ENCODE results near the gene TBPL1.
"Not testable (repeated sequence)": the region's sequence is repeated elsewhere in the genome, so short reads cannot be mapped to it uniquely, and the experiment has no call there.

The TBPL1 gene

DNA sequence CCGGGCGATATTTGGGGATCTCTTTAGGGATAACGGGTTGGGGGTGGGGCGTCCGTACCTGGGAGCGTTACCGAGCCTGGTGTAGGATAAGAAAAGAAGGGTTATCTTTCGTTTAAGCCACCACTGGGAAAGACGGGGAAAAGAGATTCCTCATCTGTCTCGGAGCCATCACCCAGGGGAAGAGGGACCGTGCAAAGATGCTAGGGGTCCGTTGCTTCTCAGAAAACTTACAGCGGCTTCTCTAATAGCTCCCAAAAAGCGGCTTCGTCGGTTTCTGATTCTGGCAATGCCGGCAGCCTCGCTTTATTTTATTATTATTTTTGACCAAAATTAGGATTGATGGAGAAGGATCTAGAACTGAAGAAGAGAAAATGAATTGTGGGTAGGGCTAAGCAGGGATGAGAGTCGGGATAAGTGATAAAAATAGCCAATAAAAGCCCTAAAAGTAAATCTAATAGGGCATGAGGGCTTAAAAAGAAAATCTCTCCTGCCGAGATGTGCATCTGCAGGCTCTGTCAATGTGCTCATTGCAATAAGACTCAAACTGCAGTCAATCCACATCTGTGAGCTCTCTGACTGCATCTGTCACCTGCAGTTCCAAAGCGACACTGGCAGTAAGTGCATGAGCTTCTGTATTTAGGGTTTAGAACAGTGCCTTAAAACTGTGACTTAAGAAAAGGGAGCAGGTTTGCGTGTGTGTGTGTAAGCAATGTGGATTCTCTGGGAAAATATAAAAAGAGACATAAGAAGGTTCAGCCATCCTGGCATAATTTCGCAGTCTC, 801 bp downstream of the TBPL1 start:
- no peak for DNase-seq (ENCODE audit: low read depth in 2 of 2)

- no peak for DNase-seq (ENCODE audit: low read depth in 2 of 2)
Observed at GRCh38 chr6:133954657-133955576, 1.9 kb downstream of the TBPL1 start.

- DNase-seq (ENCODE audit: low read depth in 2 of 2) = no peak
Observed at GRCh38 chr6:133955582-133956415, 2.8 kb downstream of the TBPL1 start.

- no peak for DNase-seq (ENCODE audit: low read depth in 2 of 2)
Observed at GRCh38 chr6:133956416-133957049, 3.5 kb downstream of the TBPL1 start.

GRCh38 chr6:133957227-133957626, 4.2 kb downstream of the TBPL1 start:
- no peak for DNase-seq (ENCODE audit: low read depth in 2 of 2)

GRCh38 chr6:133957780-133958242, 4.8 kb downstream of the TBPL1 start:
- DNase-seq (ENCODE audit: low read depth in 2 of 2) = no peak

DNA sequence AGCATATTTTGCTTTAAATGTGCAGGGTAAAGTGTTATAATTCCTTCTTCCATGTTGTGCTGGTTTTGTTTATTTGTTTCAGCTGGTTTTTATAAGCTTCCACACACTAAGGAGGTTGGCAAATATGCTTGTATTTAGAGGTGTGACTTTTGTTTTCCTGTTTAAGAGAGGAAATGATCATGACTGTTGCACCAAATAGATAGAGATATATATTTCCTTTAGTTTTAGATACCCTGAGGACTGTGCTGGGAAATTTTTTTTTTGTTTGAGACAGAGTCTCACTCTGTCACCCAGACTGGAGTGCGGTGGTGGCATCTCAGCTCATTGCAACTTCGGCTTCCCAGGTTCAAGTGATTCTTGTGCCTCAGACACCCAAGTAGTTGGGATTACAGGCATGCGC, 5.8 kb downstream of the TBPL1 start:
- DNase-seq (ENCODE audit: low read depth in 2 of 2) = no peak

GRCh38 chr6:133959667-133960368, 6.8 kb downstream of the TBPL1 start:
- no peak for DNase-seq (ENCODE audit: low read depth in 2 of 2)

DNA sequence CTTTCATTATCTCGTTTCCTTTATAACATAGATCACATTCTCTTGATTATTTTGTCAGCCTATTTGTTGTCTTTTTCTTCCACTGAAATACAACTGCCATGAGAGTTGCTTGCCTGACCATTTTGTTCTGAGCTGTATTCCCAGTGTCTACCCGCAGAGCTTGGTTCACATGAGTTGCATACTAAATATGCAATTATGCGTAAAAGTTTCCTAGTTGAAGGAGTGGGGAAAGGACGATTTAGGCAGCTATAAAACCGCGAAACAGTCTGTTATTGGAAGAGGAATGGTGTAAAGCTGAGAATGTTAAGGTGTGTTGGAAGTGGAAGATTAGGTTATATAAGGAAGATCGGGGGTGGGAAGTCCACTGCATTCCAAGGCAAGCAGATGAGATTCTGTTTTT, 8.8 kb downstream of the TBPL1 start:
- DNase-seq (ENCODE audit: low read depth in 2 of 2) = no peak

- DNase-seq (ENCODE audit: low read depth in 2 of 2) = no peak
Observed at GRCh38 chr6:133964052-133964451, 11.0 kb downstream of the TBPL1 start.

GRCh38 chr6:133964702-133965101, 11.7 kb downstream of the TBPL1 start:
- no peak for DNase-seq (ENCODE audit: low read depth in 2 of 2)

GRCh38 chr6:133965817-133966360, 12.9 kb downstream of the TBPL1 start:
- no peak for DNase-seq (ENCODE audit: low read depth in 2 of 2)

GRCh38 chr6:133966654-133967329, 13.8 kb downstream of the TBPL1 start:
- no peak for DNase-seq (ENCODE audit: low read depth in 2 of 2)

- no peak for DNase-seq (ENCODE audit: low read depth in 2 of 2)
Observed at GRCh38 chr6:133967347-133967746, 14.3 kb downstream of the TBPL1 start.

DNA sequence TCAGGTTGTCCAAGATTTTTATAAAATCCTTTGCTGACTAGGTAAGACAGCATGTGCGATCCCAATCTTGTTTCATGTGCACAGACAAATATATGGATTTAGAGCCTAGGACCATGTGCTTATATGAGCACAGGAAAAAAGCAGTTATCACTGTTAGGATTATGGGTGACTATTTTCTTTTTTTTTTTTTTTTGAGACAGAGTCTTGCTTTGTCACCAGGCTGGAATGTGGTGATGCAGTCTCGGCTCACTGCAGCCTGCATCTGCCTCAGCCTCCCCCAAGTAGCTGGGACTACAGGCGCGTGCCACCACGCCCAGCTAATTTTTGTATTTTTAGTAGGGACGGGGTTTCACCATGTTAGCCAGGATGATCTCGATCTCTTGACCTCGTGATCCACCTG, 14.8 kb downstream of the TBPL1 start:
- not testable (repeated sequence) for DNase-seq (ENCODE audit: low read depth in 2 of 2)

DNA sequence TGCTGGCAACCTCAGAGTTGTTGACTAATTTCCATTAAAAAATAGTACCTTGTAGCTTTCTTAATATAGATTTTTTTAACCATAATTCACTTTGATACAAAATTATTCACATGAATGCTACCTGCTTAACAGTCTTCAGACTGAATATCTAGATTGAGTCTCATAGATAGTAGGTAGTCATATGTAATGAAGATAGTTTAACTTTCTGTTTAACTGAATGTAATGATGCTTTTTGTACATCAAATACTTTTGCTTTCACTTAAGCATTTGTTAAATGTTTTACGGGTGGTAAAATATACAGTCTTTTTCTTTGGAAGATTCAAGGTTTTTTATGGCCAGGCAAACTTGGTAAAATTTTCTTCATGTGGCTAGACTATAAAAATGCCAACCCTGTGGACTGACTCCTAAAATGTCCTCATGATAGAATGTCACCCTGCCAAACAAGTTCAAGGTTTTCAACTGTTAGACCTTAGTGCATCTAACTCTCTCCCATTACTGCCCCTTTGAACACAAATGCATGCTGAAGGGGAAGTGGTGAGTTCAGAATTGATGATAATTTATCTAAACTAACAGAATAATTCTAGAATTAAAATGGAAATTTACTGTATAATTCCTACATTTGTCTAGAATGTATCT, 16.4 kb downstream of the TBPL1 start:
- no peak for DNase-seq (ENCODE audit: low read depth in 2 of 2)

DNA sequence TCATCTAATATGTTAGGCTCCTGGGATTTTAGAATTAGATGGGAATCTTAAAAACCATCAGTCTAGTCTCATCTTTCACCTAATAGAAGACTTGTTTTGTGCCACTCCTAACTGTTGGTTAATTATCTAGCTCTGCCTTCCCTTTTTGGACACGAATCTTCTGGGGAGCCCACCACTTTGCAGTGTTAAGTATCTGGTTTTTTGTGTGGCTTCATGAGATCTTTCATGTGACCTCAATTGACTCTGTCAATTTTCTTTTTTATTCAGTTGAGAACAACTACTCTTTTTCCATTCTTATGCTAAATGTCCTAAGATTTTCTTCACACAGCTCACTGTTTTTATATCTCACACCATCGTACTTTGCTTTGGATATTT, 16.9 kb downstream of the TBPL1 start:
- DNase-seq (ENCODE audit: low read depth in 2 of 2) = no peak

- DNase-seq (ENCODE audit: low read depth in 2 of 2) = no peak
Observed at GRCh38 chr6:133971861-133972260, 18.8 kb downstream of the TBPL1 start.

GRCh38 chr6:133972388-133972787, 19.4 kb downstream of the TBPL1 start:
- DNase-seq (ENCODE audit: low read depth in 2 of 2) = no peak

Data from stimulated activated CD4-positive, alpha-beta T cell treated with anti-CD3 and anti-CD28 coated beads, Interleukin-4, amount 100 ng/mL, for 48 hours (primary cell).